Retinal pigment epithelial cell (primary cell): ENCODE measurements around the gene MYLK3.
"Not testable (repeated sequence)": the region's sequence is repeated elsewhere in the genome, so short reads cannot be mapped to it uniquely, and the experiment has no call there.

Source experiments
- DNase-seq: peaks from one replicate; pipeline ENCODE4 v3.0.0-alpha.2; 2010; ENCODE audit warnings: low read depth
- H3K4me3 ChIP-seq: 2 replicates; pipeline ENCODE4 v1.5.1; 2011; ENCODE audit warnings: mild to moderate bottlenecking, low read length, control low read depth, moderate library complexity
- TF ChIP-seq, protein P1 (sequence below): conservative IDR thresholded peaks from 2 replicates; pipeline ENCODE4 v1.5.1; 2011; ENCODE audit warnings: low read depth, low read length, control low read depth, inconsistent platforms

The MYLK3 gene

DNA sequence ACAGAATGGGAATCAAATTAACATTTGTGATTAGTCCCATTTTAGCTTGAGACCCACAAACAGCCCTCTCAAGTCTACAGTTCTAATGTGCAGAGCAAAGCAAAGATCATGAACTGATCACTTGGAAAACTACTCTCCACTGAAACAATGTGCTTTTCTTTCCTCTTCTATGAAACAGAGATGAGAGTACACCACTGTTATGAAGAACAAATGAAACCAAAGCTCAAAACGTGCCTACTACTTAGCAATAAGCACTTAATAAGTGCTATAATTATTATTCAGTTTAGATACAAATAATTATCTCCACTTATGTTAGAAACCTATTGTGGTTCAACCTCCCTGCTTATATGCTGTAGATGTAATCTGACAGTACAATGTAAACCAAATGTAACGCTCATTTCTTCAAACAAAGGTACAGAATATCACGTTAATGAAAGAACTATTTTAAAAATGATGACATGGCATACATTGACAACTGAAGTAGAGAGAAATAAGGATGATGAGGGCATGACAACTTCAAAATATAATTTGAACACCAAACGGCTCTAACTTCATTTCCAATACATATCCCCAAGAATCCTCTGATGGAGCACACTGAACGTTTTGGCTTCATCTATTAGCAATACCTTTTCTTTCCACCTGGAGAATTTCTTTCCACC, 61.2 kb downstream of the MYLK3 start:
- H3K4me3 ChIP-seq, result no peak overlapping the region
- TF ChIP-seq, protein P1, sequence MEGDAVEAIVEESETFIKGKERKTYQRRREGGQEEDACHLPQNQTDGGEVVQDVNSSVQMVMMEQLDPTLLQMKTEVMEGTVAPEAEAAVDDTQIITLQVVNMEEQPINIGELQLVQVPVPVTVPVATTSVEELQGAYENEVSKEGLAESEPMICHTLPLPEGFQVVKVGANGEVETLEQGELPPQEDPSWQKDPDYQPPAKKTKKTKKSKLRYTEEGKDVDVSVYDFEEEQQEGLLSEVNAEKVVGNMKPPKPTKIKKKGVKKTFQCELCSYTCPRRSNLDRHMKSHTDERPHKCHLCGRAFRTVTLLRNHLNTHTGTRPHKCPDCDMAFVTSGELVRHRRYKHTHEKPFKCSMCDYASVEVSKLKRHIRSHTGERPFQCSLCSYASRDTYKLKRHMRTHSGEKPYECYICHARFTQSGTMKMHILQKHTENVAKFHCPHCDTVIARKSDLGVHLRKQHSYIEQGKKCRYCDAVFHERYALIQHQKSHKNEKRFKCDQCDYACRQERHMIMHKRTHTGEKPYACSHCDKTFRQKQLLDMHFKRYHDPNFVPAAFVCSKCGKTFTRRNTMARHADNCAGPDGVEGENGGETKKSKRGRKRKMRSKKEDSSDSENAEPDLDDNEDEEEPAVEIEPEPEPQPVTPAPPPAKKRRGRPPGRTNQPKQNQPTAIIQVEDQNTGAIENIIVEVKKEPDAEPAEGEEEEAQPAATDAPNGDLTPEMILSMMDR, result no peak
- no peak for DNase-seq

DNA sequence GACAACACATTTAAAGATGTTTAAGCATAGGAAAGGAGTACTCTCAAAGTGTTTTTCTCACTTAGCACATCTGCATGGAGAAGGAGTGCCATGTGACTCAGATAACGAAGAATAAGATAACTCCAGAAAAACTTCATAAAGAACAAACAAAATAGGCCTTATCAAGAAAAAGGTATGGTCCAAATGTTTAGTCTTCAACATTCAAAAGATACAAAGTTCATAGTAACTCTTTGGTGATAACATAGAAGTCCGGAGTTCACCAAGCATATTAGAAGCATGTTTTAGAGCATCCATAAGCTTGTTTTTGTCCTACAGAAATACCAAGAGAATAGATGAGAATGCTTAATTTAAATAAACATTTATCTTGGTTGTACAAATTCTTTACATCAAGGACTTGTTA, 66.3 kb downstream of the MYLK3 start:
- DNase-seq, H3K4me3 ChIP-seq: not testable (repeated sequence)

DNA sequence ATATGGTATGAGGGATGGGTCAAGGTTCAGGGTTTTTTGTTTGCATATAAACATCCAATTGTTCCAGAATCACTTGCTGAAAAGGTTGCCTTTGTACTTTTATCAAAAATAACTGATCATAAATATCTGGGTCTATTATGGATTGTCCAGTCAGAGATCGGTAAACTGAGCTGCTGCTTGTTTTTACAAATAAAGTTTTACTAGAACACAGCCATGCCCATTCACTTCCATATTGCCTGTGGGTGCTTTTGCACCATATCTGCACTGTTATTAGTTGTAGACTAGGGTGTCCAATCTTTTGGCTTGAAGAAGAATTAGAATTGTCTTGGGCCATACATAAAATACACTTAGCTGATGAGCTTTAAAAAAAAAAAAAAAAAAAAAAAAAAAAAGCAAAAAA, 70.2 kb downstream of the MYLK3 start:
- not testable (repeated sequence) for DNase-seq, H3K4me3 ChIP-seq

DNA sequence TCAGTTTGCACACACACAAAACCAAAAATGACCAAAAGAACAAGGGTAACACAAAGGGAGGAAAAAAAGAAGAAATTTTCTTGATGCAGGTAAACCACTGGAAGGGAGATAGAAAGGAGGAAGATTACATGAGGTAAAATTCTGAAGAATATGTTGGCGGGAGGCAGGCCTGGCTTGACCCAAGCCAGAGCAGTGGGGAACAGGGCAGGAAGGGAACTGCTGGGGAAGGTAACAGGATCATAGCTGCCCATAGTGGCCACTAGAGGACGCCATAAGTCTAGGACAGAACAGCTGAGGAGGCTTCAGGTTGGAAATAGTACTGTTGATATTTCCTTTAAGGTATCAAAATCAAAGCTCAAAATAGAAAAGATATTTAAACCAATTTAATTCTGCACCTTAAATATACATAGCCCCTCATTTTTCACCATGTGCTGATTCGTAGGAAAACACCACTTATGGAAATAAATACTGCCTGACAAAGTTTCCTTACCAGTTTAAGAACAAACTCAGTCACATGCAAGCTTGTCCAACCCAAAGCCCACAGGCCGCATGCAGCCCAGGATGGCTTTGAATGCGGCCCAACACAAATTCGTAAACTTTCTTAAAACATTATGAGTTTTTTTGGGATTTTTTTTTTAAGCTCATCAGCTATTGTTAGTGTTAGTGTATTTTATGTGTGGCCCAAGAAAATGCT, 74.7 kb downstream of the MYLK3 start:
- peak; percentile 23 for DNase-seq
- H3K4me3 ChIP-seq, result no peak overlapping the region
- TF ChIP-seq, protein P1, result peak; percentile 99

DNA sequence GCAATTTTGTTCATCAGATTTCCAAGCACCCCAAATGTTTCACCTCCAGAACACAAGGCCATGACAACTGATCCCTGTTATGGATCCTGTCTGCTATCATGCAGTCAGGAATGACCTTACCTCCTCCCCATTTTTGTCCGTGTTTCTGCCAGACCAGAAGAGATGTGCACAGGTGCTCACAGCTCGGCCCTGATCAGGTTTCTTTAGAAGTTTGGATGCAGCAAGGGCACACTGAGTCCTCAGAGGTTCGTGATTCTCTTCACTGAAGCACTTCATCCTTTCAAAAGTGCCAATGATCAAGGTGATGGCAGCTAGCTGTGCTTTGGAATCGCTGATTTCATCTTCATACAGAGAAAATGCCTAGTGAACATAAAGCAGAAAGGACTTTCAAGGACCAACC, 86.0 kb downstream of the MYLK3 start:
- DNase-seq, result no peak
- H3K4me3 ChIP-seq, result no peak overlapping the region
- TF ChIP-seq, protein P1, result no peak

DNA sequence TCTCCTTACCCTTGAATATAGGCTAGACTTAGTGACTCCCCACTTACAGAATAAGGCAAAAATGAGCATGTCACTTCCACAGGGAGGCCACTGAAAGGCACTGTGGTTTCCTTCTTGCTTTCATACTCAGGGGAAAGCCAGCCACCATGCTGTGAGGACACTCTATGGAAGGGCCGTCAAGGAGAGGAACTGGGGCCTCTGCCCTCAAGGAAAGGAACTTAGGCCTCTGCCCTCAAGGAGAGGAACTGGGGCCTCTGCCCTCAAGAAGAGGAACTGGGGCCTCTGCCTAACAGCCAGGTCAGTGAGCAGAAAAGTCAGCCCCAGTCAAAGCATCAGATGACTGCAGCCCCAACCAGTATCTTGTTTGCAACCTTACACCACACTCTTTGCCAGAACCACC, 89.2 kb downstream of the MYLK3 start:
- TF ChIP-seq, protein P1, result no peak
- no peak for DNase-seq
- H3K4me3 ChIP-seq, result no peak overlapping the region
